B cell (primary cell): ENCODE measurements around the gene IL17REL. TPM values are rescaled to one million over a fixed set of nuclear protein-coding genes. Genes with fewer than 3 reads are reported as not detected.

Experiments
- ATAC-seq: fragments of 200-7000 bp; cut with Tn5 transposase; one replicate; pipeline ENCODE4 v1.10.0; 2021; ENCODE audit warnings: low read depth, mild to moderate bottlenecking, moderate number of reproducible peaks, moderate library complexity
- CTCF ChIA-PET: fragments of 350-600 bp; sonication (Branson Sonifier 250); formaldehyde crosslinking; loops from one replicate; lab custom pipeline; 2021; ENCODE audit warnings: antibody characterized with exemption, inconsistent platforms; lab: Charles Lee
- POLR2A ChIA-PET: fragments of 350-600 bp; sonication (Branson Sonifier 250); formaldehyde crosslinking; loops from one replicate; lab custom pipeline; 2021; ENCODE audit warnings: antibody characterized with exemption; lab: Charles Lee
- DNase-seq: peaks from one replicate; pipeline ENCODE4 v3.0.0; 2013
- H2AFZ ChIP-seq: 2 replicates; pipeline ENCODE4 v1.6.1; 2012; ENCODE audit warnings: mild to moderate bottlenecking, low read depth, low read length; ENCODE audit not compliant: insufficient read depth, poor library complexity, severe bottlenecking
- H3K27ac ChIP-seq, 2 donors: 1 replicate in 1 of 2; 2 replicates in 1 of 2; pipeline ENCODE4 v1.5.1; 2012 to 2013; ENCODE audit warnings: low read length in 2 of 2, mild to moderate bottlenecking in 2 of 2, moderate library complexity in 1 of 2
- H3K27me3 ChIP-seq, 4 experiments: fragments of 200-600 bp in 1 of 4; sonication (generic) in 1 of 4; replicated peaks in 1 of 4; 1 replicate in 2 of 4; 2 replicates in 2 of 4; pipeline versions ENCODE4 v1.6.1 to v1.7.0; 2013 to 2016; ENCODE audit warnings: low read length in 3 of 4, mild to moderate bottlenecking in 2 of 4, mixed read lengths in 1 of 4, moderate library complexity in 1 of 4; ENCODE audit not compliant: insufficient read depth in 4 of 4, control insufficient read depth in 3 of 4; ENCODE audit errors: control extremely low read depth in 1 of 4
- H3K36me3 ChIP-seq, 2 experiments: replicated peaks in 1 of 2; 1 replicate in 1 of 2; 2 replicates in 1 of 2; pipeline versions ENCODE4 v1.6.1 to v1.7.1; 2013; ENCODE audit warnings: low read length in 1 of 2; ENCODE audit not compliant: insufficient read depth in 2 of 2, control insufficient read depth in 1 of 2; ENCODE audit errors: control extremely low read depth in 1 of 2, extremely low read depth in 1 of 2
- H3K4me1 ChIP-seq, 2 donors: fragments of 200-600 bp in 1 of 2; sonication (generic) in 1 of 2; 1 replicate in 1 of 2; 2 replicates in 1 of 2; pipeline versions ENCODE4 v1.5.1 to v1.6.1; 2013 to 2017; ENCODE audit warnings: low read length in 2 of 2; ENCODE audit not compliant: control insufficient read depth in 2 of 2, insufficient read depth in 2 of 2
- H3K4me2 ChIP-seq: replicated peaks from 2 replicates; pipeline ENCODE3; 2012; ENCODE audit warnings: mild to moderate bottlenecking, low read depth, low read length; ENCODE audit not compliant: poor library complexity, severe bottlenecking
- H3K4me3 ChIP-seq, 5 experiments: fragments of 200-600 bp in 1 of 5; sonication (generic) in 1 of 5; 1 replicate in 3 of 5; 2 replicates in 2 of 5; pipeline versions ENCODE4 v1.5.1 to v1.7.0; 2011 to 2016; ENCODE audit warnings: low read length in 4 of 5, mild to moderate bottlenecking in 4 of 5, low read depth in 2 of 5, control low read depth in 1 of 5, moderate library complexity in 1 of 5; ENCODE audit not compliant: insufficient read depth in 1 of 5; ENCODE audit errors: control extremely low read depth in 1 of 5, extremely low read depth in 1 of 5
- H3K79me2 ChIP-seq: fragments of 200-600 bp; sonication (generic); one replicate; pipeline ENCODE4 v1.6.0; 2016; ENCODE audit warnings: low read length; ENCODE audit not compliant: control insufficient read depth, insufficient read depth
- H3K9ac ChIP-seq: fragments of 200-600 bp; sonication (generic); 2 replicates; pipeline ENCODE4 v1.6.1; 2017; ENCODE audit warnings: mild to moderate bottlenecking, low read length, moderate library complexity
- H3K9me3 ChIP-seq, 3 donors: one replicate each; pipeline versions ENCODE4 v1.6.1 to v1.7.1; 2013; ENCODE audit warnings: low read length in 2 of 3; ENCODE audit not compliant: control insufficient read depth in 2 of 3, insufficient read depth in 1 of 3; ENCODE audit errors: control extremely low read depth in 1 of 3
- H4K20me1 ChIP-seq: 2 replicates; pipeline ENCODE4 v1.6.0; 2012; ENCODE audit warnings: mild to moderate bottlenecking, low read length; ENCODE audit not compliant: insufficient read depth, control insufficient read depth, poor library complexity, severe bottlenecking
- H3K27ac Mint-ChIP-seq: one replicate; pipeline ENCODE4 v1.8.0; 2021; ENCODE audit warnings: mixed read lengths
- H3K27me3 Mint-ChIP-seq: one replicate; pipeline ENCODE4 v1.8.0; 2021; ENCODE audit warnings: mixed read lengths
- H3K4me1 Mint-ChIP-seq: one replicate; pipeline ENCODE4 v1.8.0; 2021; ENCODE audit warnings: mixed read lengths
- H3K4me3 Mint-ChIP-seq: one replicate; pipeline ENCODE4 v1.8.0; 2021; ENCODE audit warnings: mixed read lengths
- H3K9me3 Mint-ChIP-seq: one replicate; pipeline ENCODE4 v1.8.0; 2022; ENCODE audit warnings: mixed read lengths; ENCODE audit not compliant: insufficient read depth
- CTCF ChIP-seq: fragments of 200-600 bp; IDR thresholded peaks from one replicate; pipeline ENCODE4 v1.8.0; 2022; ENCODE audit warnings: antibody characterized with exemption, mild to moderate bottlenecking
- EZH2 ChIP-seq: IDR thresholded peaks from 2 replicates; pipeline ENCODE4 v1.6.1; 2012; ENCODE audit warnings: borderline replicate concordance, low read depth, mild to moderate bottlenecking, moderate library complexity, low read length; ENCODE audit not compliant: insufficient read depth, poor library complexity, severe bottlenecking
- WGBS: methylation state at CpG from one replicate; pipeline ENCODE4 v1.1.5; 2013; ENCODE audit warnings: missing lambda C conversion rate; ENCODE audit not compliant: insufficient coverage; 5-methylcytosine and 5-hydroxymethylcytosine counted together
- intact Hi-C: fragments of 100-400 bp; cut with micrococcal nuclease; formaldehyde crosslinking; loops from one replicate; pipeline ENCODE4 v1.10.0; 2022
- polyA plus RNA-seq: library from polyadenylated mRNA; depleted of rRNA; stranded (reverse); fragments of >200 nt; gene quantifications from 2 replicates; pipeline ENCODE4 v1.2.3, GENCODE V29; 2012
- total RNA-seq, 2 donors: library from RNA; stranded (reverse); fragments of 120-200 nt in 1 of 2; gene quantifications; 1 replicate in 1 of 2; 2 replicates in 1 of 2; pipeline versions ENCODE4 v1.2.3 to v1.2.4, GENCODE V29; 2013 to 2022

The IL17REL gene
- total and polyA plus RNA-seq, 2 donors (not counting 1 experiment from before 2014, with no cell fraction given): 0.09 to 0.10 TPM

GRCh38 chr22:49962012-49962750 lies 50.4 kb downstream of the IL17REL start:
- Histone ChIP-seq H4K20me1 (peaks cover 61% of the 10 kb centered on the region), H3K27me3 (no peaks in the 10 kb centered on the region), H3K4me2 (peak overlapping the region; percentile 100), H3K4me1 (peaks cover 40 to 54% of the 10 kb centered on the region in 2 donors), H3K79me2 (peaks cover 27% of the 10 kb centered on the region), H3K4me3 (peak overlapping the region; percentile 65 to 88 (median 77)), H3K36me3 (peaks cover 0 to 27% of the 10 kb centered on the region in 2 experiments), H3K9ac (peak overlapping the region; percentile 86), H3K27ac (peak overlapping the region; percentile 85 to 94), H3K9me3 (no peaks in the 10 kb centered on the region), H2AFZ (no peak overlapping the region)
- no peaks in the 10 kb centered on the region for H3K9me3 Mint-ChIP-seq
- TF ChIP-seq EZH2 (no peak), CTCF (no peak)
- no peaks in the 10 kb centered on the region for H3K27me3 Mint-ChIP-seq
- CTCF ChIA-PET: interaction anchor here (0.5 to 5.9 kb wide), 10 partner anchors 14 to 547 kb away, joined by 3 to 60 read pairs (median 4); no protein-coding TSS in a partner anchor
- H3K4me1 Mint-ChIP-seq: peaks cover 54% of the 10 kb centered on the region
- intact Hi-C loops: no loop called here
- peak; percentile 26 for ATAC-seq
- POLR2A ChIA-PET: interaction anchor here (0.6 to 5.7 kb wide), 15 partner anchors 9 to 230 kb away, joined by 3 to 94 read pairs (median 6); no protein-coding TSS in a partner anchor
- WGBS: 1% methylated on average over 56 of the region's 70 CpGs
- peak overlapping the region; percentile 91 for H3K4me3 Mint-ChIP-seq
- peak; percentile 91 for DNase-seq
- peak overlapping the region; percentile 91 for H3K27ac Mint-ChIP-seq
